B cell (primary cell): ENCODE measurements around the gene MYB. TPM values are rescaled to one million over a fixed set of nuclear protein-coding genes. Genes with fewer than 3 reads are reported as not detected.

Experiments used
- ATAC-seq: fragments of 200-7000 bp; cut with Tn5 transposase; one replicate; pipeline ENCODE4 v1.10.0; 2021; ENCODE audit warnings: low read depth, mild to moderate bottlenecking, moderate number of reproducible peaks, moderate library complexity
- CTCF ChIA-PET: fragments of 350-600 bp; sonication (Branson Sonifier 250); formaldehyde crosslinking; loops from one replicate; lab custom pipeline; 2021; ENCODE audit warnings: antibody characterized with exemption, inconsistent platforms; lab: Charles Lee
- POLR2A ChIA-PET: fragments of 350-600 bp; sonication (Branson Sonifier 250); formaldehyde crosslinking; loops from one replicate; lab custom pipeline; 2021; ENCODE audit warnings: antibody characterized with exemption; lab: Charles Lee
- DNase-seq: peaks from one replicate; pipeline ENCODE4 v3.0.0; 2013
- H2AFZ ChIP-seq: 2 replicates; pipeline ENCODE4 v1.6.1; 2012; ENCODE audit warnings: mild to moderate bottlenecking, low read depth, low read length; ENCODE audit not compliant: insufficient read depth, poor library complexity, severe bottlenecking
- H3K27ac ChIP-seq, 2 donors: 1 replicate in 1 of 2; 2 replicates in 1 of 2; pipeline ENCODE4 v1.5.1; 2012 to 2013; ENCODE audit warnings: low read length in 2 of 2, mild to moderate bottlenecking in 2 of 2, moderate library complexity in 1 of 2
- H3K27me3 ChIP-seq, 4 experiments: fragments of 200-600 bp in 1 of 4; sonication (generic) in 1 of 4; replicated peaks in 1 of 4; 1 replicate in 2 of 4; 2 replicates in 2 of 4; pipeline versions ENCODE4 v1.6.1 to v1.7.0; 2013 to 2016; ENCODE audit warnings: low read length in 3 of 4, mild to moderate bottlenecking in 2 of 4, mixed read lengths in 1 of 4, moderate library complexity in 1 of 4; ENCODE audit not compliant: insufficient read depth in 4 of 4, control insufficient read depth in 3 of 4; ENCODE audit errors: control extremely low read depth in 1 of 4
- H3K36me3 ChIP-seq, 2 experiments: replicated peaks in 1 of 2; 1 replicate in 1 of 2; 2 replicates in 1 of 2; pipeline versions ENCODE4 v1.6.1 to v1.7.1; 2013; ENCODE audit warnings: low read length in 1 of 2; ENCODE audit not compliant: insufficient read depth in 2 of 2, control insufficient read depth in 1 of 2; ENCODE audit errors: control extremely low read depth in 1 of 2, extremely low read depth in 1 of 2
- H3K4me1 ChIP-seq, 2 donors: fragments of 200-600 bp in 1 of 2; sonication (generic) in 1 of 2; 1 replicate in 1 of 2; 2 replicates in 1 of 2; pipeline versions ENCODE4 v1.5.1 to v1.6.1; 2013 to 2017; ENCODE audit warnings: low read length in 2 of 2; ENCODE audit not compliant: control insufficient read depth in 2 of 2, insufficient read depth in 2 of 2
- H3K4me2 ChIP-seq: replicated peaks from 2 replicates; pipeline ENCODE3; 2012; ENCODE audit warnings: mild to moderate bottlenecking, low read depth, low read length; ENCODE audit not compliant: poor library complexity, severe bottlenecking
- H3K4me3 ChIP-seq, 5 experiments: fragments of 200-600 bp in 1 of 5; sonication (generic) in 1 of 5; 1 replicate in 3 of 5; 2 replicates in 2 of 5; pipeline versions ENCODE4 v1.5.1 to v1.7.0; 2011 to 2016; ENCODE audit warnings: low read length in 4 of 5, mild to moderate bottlenecking in 4 of 5, low read depth in 2 of 5, control low read depth in 1 of 5, moderate library complexity in 1 of 5; ENCODE audit not compliant: insufficient read depth in 1 of 5; ENCODE audit errors: control extremely low read depth in 1 of 5, extremely low read depth in 1 of 5
- H3K79me2 ChIP-seq: fragments of 200-600 bp; sonication (generic); one replicate; pipeline ENCODE4 v1.6.0; 2016; ENCODE audit warnings: low read length; ENCODE audit not compliant: control insufficient read depth, insufficient read depth
- H3K9ac ChIP-seq: fragments of 200-600 bp; sonication (generic); 2 replicates; pipeline ENCODE4 v1.6.1; 2017; ENCODE audit warnings: mild to moderate bottlenecking, low read length, moderate library complexity
- H3K9me3 ChIP-seq, 3 donors: one replicate each; pipeline versions ENCODE4 v1.6.1 to v1.7.1; 2013; ENCODE audit warnings: low read length in 2 of 3; ENCODE audit not compliant: control insufficient read depth in 2 of 3, insufficient read depth in 1 of 3; ENCODE audit errors: control extremely low read depth in 1 of 3
- H4K20me1 ChIP-seq: 2 replicates; pipeline ENCODE4 v1.6.0; 2012; ENCODE audit warnings: mild to moderate bottlenecking, low read length; ENCODE audit not compliant: insufficient read depth, control insufficient read depth, poor library complexity, severe bottlenecking
- H3K27ac Mint-ChIP-seq: one replicate; pipeline ENCODE4 v1.8.0; 2021; ENCODE audit warnings: mixed read lengths
- H3K27me3 Mint-ChIP-seq: one replicate; pipeline ENCODE4 v1.8.0; 2021; ENCODE audit warnings: mixed read lengths
- H3K4me1 Mint-ChIP-seq: one replicate; pipeline ENCODE4 v1.8.0; 2021; ENCODE audit warnings: mixed read lengths
- H3K4me3 Mint-ChIP-seq: one replicate; pipeline ENCODE4 v1.8.0; 2021; ENCODE audit warnings: mixed read lengths
- H3K9me3 Mint-ChIP-seq: one replicate; pipeline ENCODE4 v1.8.0; 2022; ENCODE audit warnings: mixed read lengths; ENCODE audit not compliant: insufficient read depth
- EZH2 ChIP-seq: IDR thresholded peaks from 2 replicates; pipeline ENCODE4 v1.6.1; 2012; ENCODE audit warnings: borderline replicate concordance, low read depth, mild to moderate bottlenecking, moderate library complexity, low read length; ENCODE audit not compliant: insufficient read depth, poor library complexity, severe bottlenecking
- WGBS: methylation state at CpG from one replicate; pipeline ENCODE4 v1.1.5; 2013; ENCODE audit warnings: missing lambda C conversion rate; ENCODE audit not compliant: insufficient coverage; 5-methylcytosine and 5-hydroxymethylcytosine counted together
- intact Hi-C: fragments of 100-400 bp; cut with micrococcal nuclease; formaldehyde crosslinking; loops from one replicate; pipeline ENCODE4 v1.10.0; 2022
- polyA plus RNA-seq: library from polyadenylated mRNA; depleted of rRNA; stranded (reverse); fragments of >200 nt; gene quantifications from 2 replicates; pipeline ENCODE4 v1.2.3, GENCODE V29; 2012
- total RNA-seq, 2 donors: library from RNA; stranded (reverse); fragments of 120-200 nt in 1 of 2; gene quantifications; 1 replicate in 1 of 2; 2 replicates in 1 of 2; pipeline versions ENCODE4 v1.2.3 to v1.2.4, GENCODE V29; 2013 to 2022
- TF ChIP-seq, protein P1 (sequence below): fragments of 200-600 bp; IDR thresholded peaks from one replicate; pipeline ENCODE4 v1.8.0; 2022; ENCODE audit warnings: antibody characterized with exemption, mild to moderate bottlenecking

MYB gene
- total and polyA plus RNA-seq, 2 donors (not counting 1 experiment from before 2014, with no cell fraction given): 0.46 to 1.4 TPM

DNA sequence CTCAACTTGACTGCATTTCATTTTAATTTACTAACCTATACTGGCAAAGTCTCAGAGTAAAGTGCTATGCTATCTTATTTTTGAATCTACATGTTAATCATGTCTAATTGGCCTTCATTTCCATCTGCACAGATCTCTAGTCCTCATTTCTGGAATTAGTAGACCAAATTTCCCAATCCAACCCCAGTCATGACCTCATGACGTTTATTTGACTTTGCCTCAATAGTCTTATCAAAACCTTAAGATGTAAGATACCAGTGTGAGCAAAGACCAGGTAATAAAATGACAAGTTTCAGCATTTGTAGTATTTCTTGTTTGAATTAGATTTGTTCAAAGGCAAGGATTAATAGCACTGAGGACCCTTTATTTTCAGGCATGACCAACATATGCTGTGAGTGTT, 43.3 kb upstream of the MYB start:
- no CpG with 5 or more reads among the region's 1 CpG for WGBS
- no peak overlapping the region for H3K9ac ChIP-seq
- intact Hi-C loops: no loop called here
- H3K4me3 Mint-ChIP-seq: no peak overlapping the region
- H4K20me1 ChIP-seq: no peaks in the 10 kb centered on the region
- no peaks in the 10 kb centered on the region for H3K79me2 ChIP-seq
- TF ChIP-seq EZH2: no peak
- TF ChIP-seq, protein P1, sequence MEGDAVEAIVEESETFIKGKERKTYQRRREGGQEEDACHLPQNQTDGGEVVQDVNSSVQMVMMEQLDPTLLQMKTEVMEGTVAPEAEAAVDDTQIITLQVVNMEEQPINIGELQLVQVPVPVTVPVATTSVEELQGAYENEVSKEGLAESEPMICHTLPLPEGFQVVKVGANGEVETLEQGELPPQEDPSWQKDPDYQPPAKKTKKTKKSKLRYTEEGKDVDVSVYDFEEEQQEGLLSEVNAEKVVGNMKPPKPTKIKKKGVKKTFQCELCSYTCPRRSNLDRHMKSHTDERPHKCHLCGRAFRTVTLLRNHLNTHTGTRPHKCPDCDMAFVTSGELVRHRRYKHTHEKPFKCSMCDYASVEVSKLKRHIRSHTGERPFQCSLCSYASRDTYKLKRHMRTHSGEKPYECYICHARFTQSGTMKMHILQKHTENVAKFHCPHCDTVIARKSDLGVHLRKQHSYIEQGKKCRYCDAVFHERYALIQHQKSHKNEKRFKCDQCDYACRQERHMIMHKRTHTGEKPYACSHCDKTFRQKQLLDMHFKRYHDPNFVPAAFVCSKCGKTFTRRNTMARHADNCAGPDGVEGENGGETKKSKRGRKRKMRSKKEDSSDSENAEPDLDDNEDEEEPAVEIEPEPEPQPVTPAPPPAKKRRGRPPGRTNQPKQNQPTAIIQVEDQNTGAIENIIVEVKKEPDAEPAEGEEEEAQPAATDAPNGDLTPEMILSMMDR: no peak
- H3K9me3 Mint-ChIP-seq: no peaks in the 10 kb centered on the region
- H3K4me3 ChIP-seq: no peak overlapping the region
- H3K9me3 ChIP-seq: no peaks in the 10 kb centered on the region
- peaks cover 18% of the 10 kb centered on the region for H3K4me1 Mint-ChIP-seq
- H3K4me2 ChIP-seq: no peak overlapping the region
- no peak overlapping the region for H3K27ac ChIP-seq
- ATAC-seq (no peak), DNase-seq (no peak)
- CTCF ChIA-PET: no interaction called here
- H3K27me3 ChIP-seq: no peaks in the 10 kb centered on the region
- H3K27me3 Mint-ChIP-seq: no peaks in the 10 kb centered on the region
- H3K27ac Mint-ChIP-seq: no peak overlapping the region
- H3K4me1 ChIP-seq: peaks cover 10 to 14% of the 10 kb centered on the region in 2 donors
- no peak overlapping the region for H2AFZ ChIP-seq
- no peaks in the 10 kb centered on the region for H3K36me3 ChIP-seq
- POLR2A ChIA-PET: no interaction called here

DNA sequence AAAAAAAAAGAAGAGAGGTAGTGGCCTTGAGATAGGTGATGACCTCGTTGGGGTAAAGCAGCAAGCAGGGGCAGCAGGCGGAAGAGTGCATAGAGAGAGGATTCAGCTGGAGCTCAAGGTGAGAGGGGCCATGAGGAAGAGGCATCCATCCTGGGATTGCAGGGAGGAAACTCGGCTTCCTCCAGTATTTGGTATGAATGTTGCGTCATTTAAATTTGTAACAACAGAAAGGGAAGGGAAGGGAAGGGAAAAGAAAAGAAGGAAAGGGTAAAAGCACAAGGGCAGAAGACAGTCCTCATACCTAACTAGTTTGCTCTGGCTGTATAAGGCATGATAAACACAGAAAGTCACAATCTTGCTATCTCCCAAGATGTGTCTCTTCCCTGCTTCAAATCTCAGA, 39.9 kb upstream of the MYB start:
- POLR2A ChIA-PET: no interaction called here
- no peak overlapping the region for H3K27ac Mint-ChIP-seq
- intact Hi-C loops: no loop called here
- CTCF ChIA-PET: interaction anchor here (1.9 kb wide), 1 partner anchor 282 kb away, joined by 5 read pairs; no protein-coding TSS in a partner anchor
- no peak overlapping the region for H3K9ac ChIP-seq
- no peak overlapping the region for H3K4me3 ChIP-seq
- DNase-seq: no peak
- no peaks in the 10 kb centered on the region for H3K79me2 ChIP-seq
- H3K9me3 ChIP-seq: no peaks in the 10 kb centered on the region
- H3K9me3 Mint-ChIP-seq: no peaks in the 10 kb centered on the region
- ATAC-seq: no peak
- no peak overlapping the region for H3K4me2 ChIP-seq
- peaks cover 34% of the 10 kb centered on the region for H3K4me1 Mint-ChIP-seq
- peaks cover 14 to 25% of the 10 kb centered on the region in 2 donors for H3K4me1 ChIP-seq
- no peaks in the 10 kb centered on the region for H3K36me3 ChIP-seq
- H3K27ac ChIP-seq: no peak overlapping the region
- H2AFZ ChIP-seq: no peak overlapping the region
- no peaks in the 10 kb centered on the region for H3K27me3 ChIP-seq
- WGBS: 94% methylated on average over 2 of the region's 4 CpGs
- no peaks in the 10 kb centered on the region for H3K27me3 Mint-ChIP-seq
- no peaks in the 10 kb centered on the region for H4K20me1 ChIP-seq
- H3K4me3 Mint-ChIP-seq: no peak overlapping the region
- TF ChIP-seq, protein P1: no peak
